ENCODE data around the gene ARL4A. TPM values are rescaled to one million over a fixed set of nuclear protein-coding genes. Genes with fewer than 3 reads are reported as not detected.

ARL4A gene
- total and polyA plus RNA-seq, 9 of the 15 experiments (the other 6 are each of a cell fraction or from before 2014, with no cell fraction given) = 118 to 688 (median 172) TPM

DNA sequence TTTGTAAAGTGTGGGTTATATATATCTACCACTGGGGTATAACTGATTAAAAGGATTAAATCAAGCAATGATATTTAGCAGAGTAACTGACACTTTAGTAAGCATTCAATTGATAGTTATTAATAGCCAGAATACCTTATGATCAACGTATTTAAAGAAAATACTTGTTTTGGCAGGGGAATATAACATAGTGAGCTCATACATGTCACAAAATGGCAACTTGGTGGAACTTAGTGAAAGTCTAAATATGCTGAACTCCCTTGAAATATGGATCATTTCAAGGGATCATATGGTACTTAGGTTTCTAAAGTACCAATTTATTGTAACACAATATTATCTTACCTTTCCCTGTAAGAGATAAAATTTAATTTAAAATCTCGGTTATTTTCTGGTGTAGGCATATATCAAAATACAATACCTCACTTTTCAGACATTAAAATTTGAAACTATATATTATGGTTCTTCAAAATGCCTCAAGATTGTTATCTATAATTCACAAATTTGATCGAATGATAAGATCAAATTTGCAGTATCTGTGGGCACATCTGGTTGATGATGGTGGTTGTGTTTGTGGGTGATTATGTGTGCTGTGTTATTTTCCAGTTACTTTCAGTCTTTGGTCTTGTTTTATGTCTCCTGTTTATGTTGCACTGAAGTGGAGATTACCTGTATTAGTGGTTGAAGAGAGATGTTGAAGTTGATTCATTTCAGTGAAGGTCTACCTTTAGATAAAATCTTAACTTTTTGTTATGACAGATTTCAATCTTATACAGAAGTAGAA, 5.2 kb downstream of the ARL4A start (continued):
- TF ChIP-seq, protein P1, sequence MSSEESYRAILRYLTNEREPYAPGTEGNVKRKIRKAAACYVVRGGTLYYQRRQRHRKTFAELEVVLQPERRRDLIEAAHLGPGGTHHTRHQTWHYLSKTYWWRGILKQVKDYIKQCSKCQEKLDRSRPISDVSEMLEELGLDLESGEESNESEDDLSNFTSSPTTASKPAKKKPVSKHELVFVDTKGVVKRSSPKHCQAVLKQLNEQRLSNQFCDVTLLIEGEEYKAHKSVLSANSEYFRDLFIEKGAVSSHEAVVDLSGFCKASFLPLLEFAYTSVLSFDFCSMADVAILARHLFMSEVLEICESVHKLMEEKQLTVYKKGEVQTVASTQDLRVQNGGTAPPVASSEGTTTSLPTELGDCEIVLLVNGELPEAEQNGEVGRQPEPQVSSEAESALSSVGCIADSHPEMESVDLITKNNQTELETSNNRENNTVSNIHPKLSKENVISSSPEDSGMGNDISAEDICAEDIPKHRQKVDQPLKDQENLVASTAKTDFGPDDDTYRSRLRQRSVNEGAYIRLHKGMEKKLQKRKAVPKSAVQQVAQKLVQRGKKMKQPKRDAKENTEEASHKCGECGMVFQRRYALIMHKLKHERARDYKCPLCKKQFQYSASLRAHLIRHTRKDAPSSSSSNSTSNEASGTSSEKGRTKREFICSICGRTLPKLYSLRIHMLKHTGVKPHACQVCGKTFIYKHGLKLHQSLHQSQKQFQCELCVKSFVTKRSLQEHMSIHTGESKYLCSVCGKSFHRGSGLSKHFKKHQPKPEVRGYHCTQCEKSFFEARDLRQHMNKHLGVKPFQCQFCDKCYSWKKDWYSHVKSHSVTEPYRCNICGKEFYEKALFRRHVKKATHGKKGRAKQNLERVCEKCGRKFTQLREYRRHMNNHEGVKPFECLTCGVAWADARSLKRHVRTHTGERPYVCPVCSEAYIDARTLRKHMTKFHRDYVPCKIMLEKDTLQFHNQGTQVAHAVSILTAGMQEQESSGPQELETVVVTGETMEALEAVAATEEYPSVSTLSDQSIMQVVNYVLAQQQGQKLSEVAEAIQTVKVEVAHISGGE (CRISPR knock-in tag; IDR thresholded peaks at IDR 0.05) = no peak
- TF ChIP-seq MYC (IDR thresholded peaks at IDR 0.05; ENCODE audit: low read depth, low read length) (no peak), MYC (CRISPR knock-in tag; IDR thresholded peaks at IDR 0.05; ENCODE audit: borderline replicate concordance, low read depth) (no peak), ETV6 (IDR thresholded peaks at IDR 0.05; ENCODE audit: borderline replicate concordance in 1 of 2, low read depth in 2 of 2, low read length in 1 of 2) (no peak), ETV6 (CRISPR knock-in tag; IDR thresholded peaks at IDR 0.05; ENCODE audit: borderline replicate concordance) (no peak), SAFB (IDR thresholded peaks at IDR 0.05; ENCODE audit: borderline replicate concordance, low read depth, low read length) (no peak), SMARCB1 (IDR thresholded peaks at IDR 0.05; ENCODE audit: insufficient read length, low read depth) (no peak), BRD4 (IDR thresholded peaks at IDR 0.05) (no peak), POLR2H (tag; IDR thresholded peaks at IDR 0.05; ENCODE audit: low read depth) (no peak; the same call in 1 of the 2 replicates), ZNF699 (CRISPR knock-in tag; IDR thresholded peaks at IDR 0.05; ENCODE audit: insufficient replicate concordance) (no peak), ZNF785 (CRISPR knock-in tag; IDR thresholded peaks at IDR 0.05) (no peak), POLR2A (conservative IDR thresholded peaks at IDR 0.05) (peak; percentile 59), RBM15 (IDR thresholded peaks at IDR 0.05; ENCODE audit: insufficient read depth, low read length) (no peak), ZNF197 (CRISPR knock-in tag; IDR thresholded peaks at IDR 0.05; ENCODE audit: low read depth) (no peak), ETV1 (tag; conservative IDR thresholded peaks at IDR 0.05; ENCODE audit: low read depth) (no peak)
- TF ChIP-seq, protein P2, sequence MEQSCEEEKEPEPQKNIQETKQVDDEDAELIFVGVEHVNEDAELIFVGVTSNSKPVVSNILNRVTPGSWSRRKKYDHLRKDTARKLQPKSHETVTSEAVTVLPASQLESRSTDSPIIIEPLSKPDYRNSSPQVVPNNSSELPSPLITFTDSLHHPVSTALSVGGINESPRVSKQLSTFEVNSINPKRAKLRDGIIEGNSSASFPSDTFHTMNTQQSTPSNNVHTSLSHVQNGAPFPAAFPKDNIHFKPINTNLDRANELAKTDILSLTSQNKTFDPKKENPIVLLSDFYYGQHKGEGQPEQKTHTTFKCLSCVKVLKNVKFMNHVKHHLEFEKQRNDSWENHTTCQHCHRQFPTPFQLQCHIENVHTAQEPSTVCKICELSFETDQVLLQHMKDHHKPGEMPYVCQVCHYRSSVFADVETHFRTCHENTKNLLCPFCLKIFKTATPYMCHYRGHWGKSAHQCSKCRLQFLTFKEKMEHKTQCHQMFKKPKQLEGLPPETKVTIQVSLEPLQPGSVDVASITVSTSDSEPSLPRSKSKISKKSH (CRISPR knock-in tag; IDR thresholded peaks at IDR 0.05) = no peak
- TF ChIP-seq, protein P3, sequence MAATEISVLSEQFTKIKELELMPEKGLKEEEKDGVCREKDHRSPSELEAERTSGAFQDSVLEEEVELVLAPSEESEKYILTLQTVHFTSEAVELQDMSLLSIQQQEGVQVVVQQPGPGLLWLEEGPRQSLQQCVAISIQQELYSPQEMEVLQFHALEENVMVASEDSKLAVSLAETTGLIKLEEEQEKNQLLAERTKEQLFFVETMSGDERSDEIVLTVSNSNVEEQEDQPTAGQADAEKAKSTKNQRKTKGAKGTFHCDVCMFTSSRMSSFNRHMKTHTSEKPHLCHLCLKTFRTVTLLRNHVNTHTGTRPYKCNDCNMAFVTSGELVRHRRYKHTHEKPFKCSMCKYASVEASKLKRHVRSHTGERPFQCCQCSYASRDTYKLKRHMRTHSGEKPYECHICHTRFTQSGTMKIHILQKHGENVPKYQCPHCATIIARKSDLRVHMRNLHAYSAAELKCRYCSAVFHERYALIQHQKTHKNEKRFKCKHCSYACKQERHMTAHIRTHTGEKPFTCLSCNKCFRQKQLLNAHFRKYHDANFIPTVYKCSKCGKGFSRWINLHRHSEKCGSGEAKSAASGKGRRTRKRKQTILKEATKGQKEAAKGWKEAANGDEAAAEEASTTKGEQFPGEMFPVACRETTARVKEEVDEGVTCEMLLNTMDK (IDR thresholded peaks at IDR 0.05; ENCODE audit: borderline replicate concordance, insufficient read depth, low read depth, low read length, poor library complexity, severe bottlenecking) = no peak
- TF ChIP-seq, protein P4, sequence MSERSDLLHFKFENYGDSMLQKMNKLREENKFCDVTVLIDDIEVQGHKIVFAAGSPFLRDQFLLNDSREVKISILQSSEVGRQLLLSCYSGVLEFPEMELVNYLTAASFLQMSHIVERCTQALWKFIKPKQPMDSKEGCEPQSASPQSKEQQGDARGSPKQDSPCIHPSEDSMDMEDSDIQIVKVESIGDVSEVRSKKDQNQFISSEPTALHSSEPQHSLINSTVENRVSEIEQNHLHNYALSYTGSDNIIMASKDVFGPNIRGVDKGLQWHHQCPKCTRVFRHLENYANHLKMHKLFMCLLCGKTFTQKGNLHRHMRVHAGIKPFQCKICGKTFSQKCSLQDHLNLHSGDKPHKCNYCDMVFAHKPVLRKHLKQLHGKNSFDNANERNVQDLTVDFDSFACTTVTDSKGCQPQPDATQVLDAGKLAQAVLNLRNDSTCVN (CRISPR knock-in tag; IDR thresholded peaks at IDR 0.05) = no peak
